HG02885 (cell line): Measurements from ENCODE around the gene PLEKHB1.

Experiments used
- ATAC-seq: cut with Tn5 transposase; IDR thresholded peaks from one replicate; pipeline ENCODE4 v1.9.1; 2021; ENCODE audit warnings: mild to moderate bottlenecking; ENCODE audit not compliant: unreplicated experiment, poor library complexity

The PLEKHB1 gene

DNA sequence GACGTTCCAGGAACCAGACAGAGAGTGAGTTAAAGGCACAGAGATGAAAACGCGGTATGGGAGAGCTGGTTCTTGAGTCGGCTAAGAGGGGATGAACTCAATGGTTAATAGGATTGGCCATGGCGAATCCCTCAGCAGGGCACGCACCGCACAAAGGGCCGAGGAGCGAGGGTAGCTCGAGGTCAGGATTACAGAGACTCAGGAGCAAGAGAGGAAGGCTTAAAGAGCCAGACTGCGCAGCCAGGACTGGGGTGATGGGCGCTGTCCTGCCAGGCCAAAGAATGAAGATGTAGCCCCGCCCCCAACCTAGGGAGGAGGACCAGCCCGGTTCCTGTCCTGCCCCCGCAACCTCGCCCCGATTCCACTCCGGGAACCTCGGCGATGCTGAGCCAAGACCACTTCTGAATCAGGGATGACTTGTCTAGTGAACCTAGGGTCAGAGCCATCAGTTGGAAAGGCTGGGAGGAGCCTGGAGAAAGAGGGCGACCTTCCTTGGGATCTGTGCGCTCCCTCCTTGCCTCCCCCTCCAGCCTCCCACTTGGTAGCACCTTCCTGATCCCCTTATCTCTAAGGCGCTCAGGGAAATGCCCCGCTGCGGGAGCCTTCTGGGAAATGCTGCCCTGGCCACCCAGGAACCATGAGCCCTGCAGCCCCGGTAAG is at the start of gene PLEKHB1:
Gene PLEKHB1, plus strand, starts transcription at position 610 of the 660 bp plus-strand sequence. Its CDS starts 28 bp downstream, at position 638.
- ATAC-seq, result no peak

- ATAC-seq, result no peak
These were observed 48.9 kb upstream of the PLEKHB1 start for GRCh38 chr11:73597336-73597955.

- ATAC-seq, result peak; percentile 95
These were observed 48.2 kb upstream of the PLEKHB1 start, which contains the start of gene FAM168A for GRCh38 chr11:73597956-73598718. Gene FAM168A (minus strand): TSS chr11:73598112. CDS start chr11:73468474, 129,638 bp downstream.

DNA sequence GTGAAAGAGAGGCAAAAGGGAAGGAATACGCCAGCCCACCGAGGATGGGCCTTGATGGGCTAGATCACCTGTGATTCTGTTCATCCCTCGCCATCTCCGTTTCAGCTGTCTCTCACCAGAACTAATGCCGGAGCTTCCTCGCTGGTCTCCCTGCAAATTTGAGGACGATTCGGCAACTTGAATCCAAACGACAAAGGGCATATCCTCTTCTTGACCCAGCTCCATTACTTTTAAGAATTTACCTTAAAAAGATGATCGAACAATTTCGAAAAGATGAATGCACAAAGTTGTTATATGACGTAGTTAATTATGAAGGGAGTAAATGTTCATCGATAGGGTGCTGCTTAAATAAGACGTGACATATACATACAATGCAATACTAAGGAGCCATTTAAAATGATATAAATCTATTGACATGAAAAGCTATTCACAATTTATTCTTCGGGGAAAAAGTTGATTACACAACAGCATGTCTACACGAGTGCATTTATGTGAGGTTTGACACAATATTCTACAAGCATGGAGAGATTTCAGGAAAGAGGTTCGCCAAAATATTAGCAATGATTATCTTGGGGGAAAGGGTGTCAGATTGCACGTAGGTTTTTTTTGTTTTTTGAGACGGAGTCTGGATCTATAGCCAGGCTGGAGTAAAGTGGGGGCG is 47.5 kb upstream of the PLEKHB1 start:
- ATAC-seq, result no peak

DNA sequence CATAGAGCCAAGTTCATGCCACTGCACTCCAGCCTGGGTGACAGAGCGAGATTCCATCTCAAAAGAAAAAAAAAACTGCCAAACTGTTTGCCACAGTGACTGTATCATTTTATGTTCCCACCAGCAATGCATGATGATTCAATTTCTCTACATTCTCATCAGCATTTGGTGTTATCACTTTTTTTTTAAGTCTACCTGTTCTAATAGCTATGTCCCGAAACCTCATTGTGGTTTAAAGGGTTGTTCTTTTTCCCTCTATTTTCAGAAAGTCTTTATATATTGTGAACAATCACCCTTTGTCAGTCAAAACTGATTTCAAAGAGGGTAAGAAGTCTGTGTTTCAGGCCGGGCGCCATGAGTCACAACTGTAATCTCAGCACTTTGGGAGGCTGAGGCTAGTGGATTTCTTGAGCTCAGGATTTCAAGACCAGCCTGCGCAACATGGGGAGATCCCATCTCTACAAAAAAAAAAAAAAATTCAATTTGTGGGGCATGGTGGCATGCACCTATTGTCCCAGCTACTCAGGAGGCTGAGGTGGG is 33.7 kb upstream of the PLEKHB1 start:
- ATAC-seq, result no peak

- no peak for ATAC-seq
These were observed 31.8 kb upstream of the PLEKHB1 start for GRCh38 chr11:73614591-73614990.

- ATAC-seq, result no peak
These were observed 23.3 kb upstream of the PLEKHB1 start for GRCh38 chr11:73622926-73623593.

DNA sequence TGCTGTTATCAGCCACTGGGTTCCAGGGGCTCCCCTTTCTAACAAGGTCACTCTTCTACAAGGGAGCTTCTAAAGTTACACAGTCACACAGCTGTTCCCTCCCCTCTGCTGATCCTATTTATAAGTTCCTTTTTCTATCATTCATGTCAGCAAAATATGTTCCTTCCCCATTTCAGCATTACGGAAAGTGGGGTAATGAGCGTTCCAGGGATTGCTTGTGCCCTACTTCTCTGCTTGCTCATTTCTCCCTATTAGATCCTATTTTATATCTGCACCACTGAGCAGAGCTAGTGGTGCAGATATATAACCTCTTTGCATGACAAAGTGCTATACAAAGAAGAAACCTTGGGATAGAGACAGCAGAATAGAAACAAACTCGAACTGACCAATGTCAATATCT is 22.7 kb upstream of the PLEKHB1 start:
- no peak for ATAC-seq

GRCh38 chr11:73625696-73626318 is 20.6 kb upstream of the PLEKHB1 start:
- no peak for ATAC-seq

DNA sequence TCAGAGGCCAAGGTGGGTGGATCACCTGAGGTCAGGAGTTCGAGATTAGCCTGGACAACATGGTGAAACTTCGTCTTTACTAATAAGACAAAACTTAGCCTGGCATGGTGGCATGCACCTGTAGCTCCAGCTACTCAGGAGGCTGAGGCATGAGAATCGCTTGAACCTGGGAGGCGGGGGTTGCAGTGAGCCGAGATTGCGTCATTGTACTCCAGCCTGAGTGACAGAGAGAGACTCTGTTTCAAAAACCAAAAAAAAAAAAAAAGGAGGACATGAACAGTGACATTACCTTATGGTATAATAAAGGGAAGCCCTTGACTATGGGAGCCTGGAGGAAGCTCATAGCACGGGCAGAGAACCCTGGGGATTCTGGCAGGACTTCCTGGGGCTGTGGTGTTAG is 16.5 kb upstream of the PLEKHB1 start:
- ATAC-seq, result no peak

GRCh38 chr11:73632996-73633395 is 13.4 kb upstream of the PLEKHB1 start:
- no peak for ATAC-seq

- ATAC-seq, result no peak
These were observed 12.4 kb upstream of the PLEKHB1 start for GRCh38 chr11:73633999-73634398.

GRCh38 chr11:73635721-73636120 is 10.7 kb upstream of the PLEKHB1 start:
- no peak for ATAC-seq

- no peak for ATAC-seq
These were observed 10.1 kb upstream of the PLEKHB1 start for GRCh38 chr11:73636249-73636648.

DNA sequence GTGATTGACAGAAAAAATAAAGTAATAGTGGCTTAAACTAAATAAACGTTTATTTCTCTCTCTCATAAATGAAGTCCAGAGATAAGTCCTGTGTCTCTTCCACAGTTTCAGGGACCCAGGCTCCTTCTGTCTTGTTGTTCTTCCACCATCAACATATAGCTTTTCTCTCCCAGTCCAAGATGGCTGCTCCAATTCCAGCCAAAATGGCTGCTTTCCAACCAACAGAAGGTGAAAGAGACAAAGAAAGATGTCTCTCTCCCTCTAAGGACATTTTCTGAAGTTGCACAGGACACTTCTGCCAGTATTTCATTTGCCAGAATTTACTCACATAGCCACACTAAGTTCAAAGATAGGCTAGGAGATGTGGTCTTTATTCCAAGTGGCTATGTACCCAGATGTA is 9.4 kb upstream of the PLEKHB1 start:
- no peak for ATAC-seq

GRCh38 chr11:73640592-73640991 is 5.8 kb upstream of the PLEKHB1 start:
- ATAC-seq, result no peak

DNA sequence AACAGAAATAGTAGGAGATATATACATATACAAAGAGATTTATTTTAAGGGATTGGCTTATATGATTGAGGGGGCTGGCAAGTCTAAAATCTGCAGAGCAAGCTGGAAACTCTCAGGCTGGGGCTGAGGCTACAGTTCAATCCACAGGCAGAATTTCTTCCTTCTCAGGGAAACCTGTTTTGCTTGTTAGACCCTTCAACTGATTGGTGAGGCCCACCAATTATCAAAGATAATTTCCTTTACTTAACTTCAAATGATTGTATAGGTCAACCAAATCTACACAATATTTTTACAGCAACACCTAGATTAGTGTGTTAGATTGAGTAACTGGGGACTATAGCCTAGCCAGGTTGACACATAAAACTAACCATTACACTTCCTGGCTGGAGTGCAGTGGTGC is 4.7 kb upstream of the PLEKHB1 start:
- no peak for ATAC-seq

- no peak for ATAC-seq
These were observed 1.0 kb upstream of the PLEKHB1 start for GRCh38 chr11:73645121-73645969.
